GM21576 (cell line): ENCODE results near the gene EIF4G3.
"Not testable (repeated sequence)": the region's sequence is repeated elsewhere in the genome, so short reads cannot be mapped to it uniquely, and the experiment has no call there.

Experiments
- ATAC-seq: cut with Tn5 transposase; IDR thresholded peaks from one replicate; pipeline ENCODE4 v1.9.1; 2021; ENCODE audit warnings: mild to moderate bottlenecking, moderate library complexity; ENCODE audit not compliant: unreplicated experiment

Gene EIF4G3

GRCh38 chr1:21189421-21189820 is 12.7 kb upstream of the EIF4G3 start:
- no peak for ATAC-seq

GRCh38 chr1:21188235-21188634 is 11.5 kb upstream of the EIF4G3 start:
- ATAC-seq: no peak

GRCh38 chr1:21185221-21185731 is 8.6 kb upstream of the EIF4G3 start:
- no peak for ATAC-seq

- ATAC-seq: no peak
Measured at GRCh38 chr1:21184276-21184675, 7.6 kb upstream of the EIF4G3 start.

- no peak for ATAC-seq
Measured at GRCh38 chr1:21182181-21182731, 5.6 kb upstream of the EIF4G3 start.

- not testable (repeated sequence) for ATAC-seq
Measured at GRCh38 chr1:21178271-21178670, 1.6 kb upstream of the EIF4G3 start.

- ATAC-seq: peak; percentile 5
Measured at GRCh38 chr1:21175670-21176581, 771 bp downstream of the EIF4G3 start.

- ATAC-seq: no peak
Measured at GRCh38 chr1:21175324-21175669, 1.4 kb downstream of the EIF4G3 start.

- no peak for ATAC-seq
Measured at GRCh38 chr1:21174654-21175323, 1.9 kb downstream of the EIF4G3 start.

- no peak for ATAC-seq
Measured at GRCh38 chr1:21174230-21174629, 2.5 kb downstream of the EIF4G3 start.

- not testable (repeated sequence) for ATAC-seq
Measured at GRCh38 chr1:21173096-21173495, 3.6 kb downstream of the EIF4G3 start.

GRCh38 chr1:21170837-21171236 is 5.9 kb downstream of the EIF4G3 start:
- not testable (repeated sequence) for ATAC-seq

- ATAC-seq: no peak
Measured at GRCh38 chr1:21168444-21168843, 8.3 kb downstream of the EIF4G3 start.

- ATAC-seq: no peak
Measured at GRCh38 chr1:21165646-21166045, 11.1 kb downstream of the EIF4G3 start.

GRCh38 chr1:21165076-21165475 is 11.6 kb downstream of the EIF4G3 start:
- no peak for ATAC-seq

GRCh38 chr1:21164266-21164665 is 12.4 kb downstream of the EIF4G3 start:
- ATAC-seq: no peak

GRCh38 chr1:21162740-21163464 is 13.8 kb downstream of the EIF4G3 start:
- no peak for ATAC-seq

- ATAC-seq: no peak
Measured at GRCh38 chr1:21161842-21162241, 14.9 kb downstream of the EIF4G3 start.

GRCh38 chr1:21160263-21160796 is 16.4 kb downstream of the EIF4G3 start:
- no peak for ATAC-seq

- no peak for ATAC-seq
Measured at GRCh38 chr1:21157868-21158267, 18.8 kb downstream of the EIF4G3 start.

GRCh38 chr1:21157054-21157453 is 19.6 kb downstream of the EIF4G3 start:
- no peak for ATAC-seq
